GM10847 (cell line): ENCODE data around the gene ATXN7.

ENCODE experiments used
- POLR2A ChIP-seq: IDR thresholded peaks from 2 replicates; pipeline ENCODE4 v1.6.1; 2011; ENCODE audit not compliant: insufficient read length; ENCODE audit errors: extremely low read depth

The ATXN7 gene

GRCh38 chr3:63992516-63993209 lies 129.0 kb downstream of the ATXN7 start:
- TF ChIP-seq POLR2A = no peak

- no peak for TF ChIP-seq POLR2A
Measured at GRCh38 chr3:63993653-63994079, 130.0 kb downstream of the ATXN7 start.

GRCh38 chr3:63995086-63995485 lies 131.4 kb downstream of the ATXN7 start:
- no peak for TF ChIP-seq POLR2A

- TF ChIP-seq POLR2A = no peak
Measured at GRCh38 chr3:63998852-63999754, 135.4 kb downstream of the ATXN7 start.

GRCh38 chr3:64000453-64001055 lies 136.9 kb downstream of the ATXN7 start:
- TF ChIP-seq POLR2A = no peak

- TF ChIP-seq POLR2A = no peak
Measured at GRCh38 chr3:64002233-64002632, 138.6 kb downstream of the ATXN7 start.

GRCh38 chr3:64003589-64003988 lies 139.9 kb downstream of the ATXN7 start:
- no peak for TF ChIP-seq POLR2A

- TF ChIP-seq POLR2A = no peak
Measured at GRCh38 chr3:64008017-64008416, 144.3 kb downstream of the ATXN7 start.

- no peak for TF ChIP-seq POLR2A
Measured at GRCh38 chr3:64008487-64009351, 145.1 kb downstream of the ATXN7 start.

GRCh38 chr3:64009528-64009927 lies 145.9 kb downstream of the ATXN7 start:
- no peak for TF ChIP-seq POLR2A

GRCh38 chr3:64010199-64010598 lies 146.5 kb downstream of the ATXN7 start:
- no peak for TF ChIP-seq POLR2A

GRCh38 chr3:64011685-64012084 lies 148.0 kb downstream of the ATXN7 start:
- no peak for TF ChIP-seq POLR2A

GRCh38 chr3:64016941-64017620 lies 153.4 kb downstream of the ATXN7 start:
- TF ChIP-seq POLR2A = no peak

- no peak for TF ChIP-seq POLR2A
Measured at GRCh38 chr3:64019271-64019670, 155.6 kb downstream of the ATXN7 start.
